ENCODE results near the gene NRAS.

DNA sequence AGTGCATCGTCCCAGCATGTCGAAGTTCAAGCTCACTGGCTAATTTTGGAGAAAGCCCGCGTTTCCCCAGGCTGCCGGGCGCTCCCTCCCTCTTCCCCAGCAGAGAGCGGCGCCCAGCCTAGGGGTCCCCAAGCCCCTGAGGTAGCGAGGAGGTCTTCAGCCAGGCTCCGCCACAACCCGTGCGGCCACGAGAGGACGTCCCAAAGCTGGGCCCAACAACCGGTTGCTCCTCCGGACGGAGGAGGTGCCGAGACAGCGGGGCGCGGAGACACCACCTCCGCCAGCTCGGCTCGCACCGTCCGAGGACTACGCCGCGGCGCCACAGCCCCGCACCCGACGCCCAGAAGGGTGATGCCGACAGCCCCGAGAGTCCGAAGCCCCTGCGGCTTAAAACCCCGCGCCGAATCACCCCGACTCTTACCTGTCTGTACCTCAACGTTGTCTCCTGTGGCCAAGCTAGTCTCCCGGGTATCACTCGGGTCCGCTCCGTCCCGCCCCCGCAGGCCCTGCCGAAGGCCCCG, 46.9 kb downstream of the NRAS start, which contains the start of gene DENND2C:
- TF ChIP-seq, protein P1, sequence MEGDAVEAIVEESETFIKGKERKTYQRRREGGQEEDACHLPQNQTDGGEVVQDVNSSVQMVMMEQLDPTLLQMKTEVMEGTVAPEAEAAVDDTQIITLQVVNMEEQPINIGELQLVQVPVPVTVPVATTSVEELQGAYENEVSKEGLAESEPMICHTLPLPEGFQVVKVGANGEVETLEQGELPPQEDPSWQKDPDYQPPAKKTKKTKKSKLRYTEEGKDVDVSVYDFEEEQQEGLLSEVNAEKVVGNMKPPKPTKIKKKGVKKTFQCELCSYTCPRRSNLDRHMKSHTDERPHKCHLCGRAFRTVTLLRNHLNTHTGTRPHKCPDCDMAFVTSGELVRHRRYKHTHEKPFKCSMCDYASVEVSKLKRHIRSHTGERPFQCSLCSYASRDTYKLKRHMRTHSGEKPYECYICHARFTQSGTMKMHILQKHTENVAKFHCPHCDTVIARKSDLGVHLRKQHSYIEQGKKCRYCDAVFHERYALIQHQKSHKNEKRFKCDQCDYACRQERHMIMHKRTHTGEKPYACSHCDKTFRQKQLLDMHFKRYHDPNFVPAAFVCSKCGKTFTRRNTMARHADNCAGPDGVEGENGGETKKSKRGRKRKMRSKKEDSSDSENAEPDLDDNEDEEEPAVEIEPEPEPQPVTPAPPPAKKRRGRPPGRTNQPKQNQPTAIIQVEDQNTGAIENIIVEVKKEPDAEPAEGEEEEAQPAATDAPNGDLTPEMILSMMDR (IDR thresholded peaks at IDR 0.05; ENCODE audit: low read depth, low read length) = no peak
- no peak for TF ChIP-seq EZH2phosphoT487 (IDR thresholded peaks at IDR 0.05; ENCODE audit: low read depth)

All from OCI-LY3 (cell line).